ENCODE results near the gene DNM2.
"Not testable (repeated sequence)": the region's sequence is repeated elsewhere in the genome, so short reads cannot be mapped to it uniquely, and the experiment has no call there.

The DNM2 gene

GRCh38 chr19:10727685-10728201 lies 9.9 kb downstream of the DNM2 start:
- DNase-seq = peak; percentile 88

GRCh38 chr19:10729411-10729810 lies 11.5 kb downstream of the DNM2 start:
- DNase-seq = no peak

GRCh38 chr19:10730932-10731331 lies 13.1 kb downstream of the DNM2 start:
- DNase-seq = no peak

GRCh38 chr19:10735741-10736140 lies 17.9 kb downstream of the DNM2 start:
- DNase-seq = no peak

- no peak for DNase-seq
Observed at GRCh38 chr19:10736189-10736588, 18.3 kb downstream of the DNM2 start.

GRCh38 chr19:10736916-10737551 lies 19.2 kb downstream of the DNM2 start:
- DNase-seq = no peak

GRCh38 chr19:10737722-10738121 lies 19.8 kb downstream of the DNM2 start:
- no peak for DNase-seq

- no peak for DNase-seq
Observed at GRCh38 chr19:10740798-10741197, 22.9 kb downstream of the DNM2 start.

GRCh38 chr19:10742476-10742875 lies 24.6 kb downstream of the DNM2 start:
- no peak for DNase-seq

- DNase-seq = no peak
Observed at GRCh38 chr19:10744253-10744798, 26.4 kb downstream of the DNM2 start.

GRCh38 chr19:10744801-10745293 lies 27.0 kb downstream of the DNM2 start:
- DNase-seq = no peak

- not testable (repeated sequence) for DNase-seq
Observed at GRCh38 chr19:10746437-10746836, 28.6 kb downstream of the DNM2 start.

- DNase-seq = no peak
Observed at GRCh38 chr19:10747271-10747670, 29.4 kb downstream of the DNM2 start.

- no peak for DNase-seq
Observed at GRCh38 chr19:10747674-10748073, 29.8 kb downstream of the DNM2 start.

- no peak for DNase-seq
Observed at GRCh38 chr19:10748195-10748926, 30.5 kb downstream of the DNM2 start.

- DNase-seq = peak; percentile 75
Observed at GRCh38 chr19:10748927-10749434, 31.1 kb downstream of the DNM2 start.

- no peak for DNase-seq
Observed at GRCh38 chr19:10749435-10750384, 31.8 kb downstream of the DNM2 start.

- no peak for DNase-seq
Observed at GRCh38 chr19:10751109-10751953, 33.5 kb downstream of the DNM2 start.

GRCh38 chr19:10752237-10752912 lies 34.5 kb downstream of the DNM2 start:
- no peak for DNase-seq

GRCh38 chr19:10752913-10753704 lies 35.2 kb downstream of the DNM2 start:
- no peak for DNase-seq

Data from COR-L47 (cell line).